K562 (cell line): Measurements from ENCODE around the gene GRIP1. TPM values are rescaled to one million over a fixed set of nuclear protein-coding genes. Genes with fewer than 3 reads are reported as not detected.

ENCODE experiments used
- ARNT ChIP-seq, 2 experiments: fragments of 450-650 bp; IDR thresholded peaks; 2 replicates each; pipeline ENCODE4 v1.6.1; 2016; ENCODE audit warnings: mild to moderate bottlenecking in 1 of 2
- HMG20B ChIP-seq: fragments of 250-450 bp; sonication (Bioruptor Pico); IDR thresholded peaks from 2 replicates; pipeline ENCODE4 v1.5.0; 2021; ENCODE audit warnings: mild to moderate bottlenecking
- MAFK ChIP-seq: IDR thresholded peaks from 2 replicates; pipeline ENCODE4 v1.6.1; 2011; ENCODE audit warnings: low read length, improper control_type of control experiment
- MTA3 ChIP-seq: fragments of 450-650 bp; formaldehyde crosslinking; IDR thresholded peaks from 2 replicates; pipeline ENCODE4 v1.6.1; 2017; ENCODE audit warnings: mild to moderate bottlenecking, borderline replicate concordance
- MYC ChIP-seq, 2 experiments: fragments of 250-450 bp in 1 of 2; sonication (Bioruptor Pico) in 1 of 2; IDR thresholded peaks; 2 replicates each; pipeline versions ENCODE4 v1.5.1 to v1.6.1; 2012 to 2021; ENCODE audit warnings: low read depth in 2 of 2, borderline replicate concordance in 1 of 2, improper control_type of control experiment in 1 of 2, low read length in 1 of 2, mild to moderate bottlenecking in 1 of 2, moderate library complexity in 1 of 2
- NUFIP1 ChIP-seq: fragments of 450-650 bp; IDR thresholded peaks from 2 replicates; pipeline ENCODE4 v1.6.1; 2018; ENCODE audit not compliant: partially characterized antibody
- SRF ChIP-seq, 2 experiments: fragments of 250-450, 450-650 bp in 1 of 2; sonication (Bioruptor Pico) in 1 of 2; sonication (generic) in 1 of 2; formaldehyde crosslinking; IDR thresholded peaks; 2 replicates each; pipeline versions ENCODE4 v1.5.0 to v1.5.1; 2020 to 2022; ENCODE audit warnings: mild to moderate bottlenecking in 1 of 2, missing genetic modification reagents in 1 of 2
- ZBTB1 ChIP-seq: sonication (generic); formaldehyde crosslinking; IDR thresholded peaks from 2 replicates; pipeline ENCODE4 v1.8.1; 2023; ENCODE audit warnings: missing genetic modification reagents, low read depth, mild to moderate bottlenecking, borderline replicate concordance
- ZNF12 ChIP-seq: sonication (generic); formaldehyde crosslinking; IDR thresholded peaks from 2 replicates; pipeline ENCODE4 v1.4.0; 2020; ENCODE audit warnings: mild to moderate bottlenecking, missing genetic modification reagents
- ZNF717 ChIP-seq: fragments of 250-450 bp; sonication (Bioruptor Pico); IDR thresholded peaks from 2 replicates; pipeline ENCODE4 v1.5.0; 2021
- ZNF764 ChIP-seq: fragments of 250-450 bp; sonication (Bioruptor Pico); IDR thresholded peaks from 2 replicates; pipeline ENCODE4 v1.4.0; 2020; ENCODE audit warnings: low read depth, mild to moderate bottlenecking, moderate library complexity
- polyA plus RNA-seq, 8 experiments: library from polyadenylated mRNA; depleted of rRNA in 4 of 8; stranded (reverse) in 5 of 8; unstranded in 3 of 8; fragments of >200 nt; fragmentation: Nextera tagmentation in 2 of 8; fragmentation: Illumina TruSeq in 1 of 8; extraction: Ambion mirVana in 2 of 8; extraction: Trizol in 1 of 8; gene quantifications; 2 replicates each; pipeline versions ENCODE4 v1.2.1 to v1.2.3, GENCODE V29; 2011 to 2014; ENCODE audit warnings: inconsistent platforms in 1 of 8, missing spikeins in 1 of 8
- total RNA-seq, 7 experiments: library from RNA; depleted of rRNA in 6 of 7; stranded (reverse); fragments of >200 nt in 6 of 7; fragmentation: Illumina TruSeq in 2 of 7; extraction: Trizol in 2 of 7; gene quantifications; 2 replicates each; pipeline versions ENCODE4 v1.2.1 to v1.2.3, GENCODE V29; 2011 to 2021; ENCODE audit warnings: low replicate concordance in 1 of 7
- TF ChIP-seq, protein P1 (sequence below): fragments of 250-450 bp; sonication (Bioruptor Pico); IDR thresholded peaks from 2 replicates; pipeline ENCODE4 v1.8.0; 2022; ENCODE audit warnings: moderate library complexity, mild to moderate bottlenecking, inconsistent platforms
- TF ChIP-seq, protein P2 (sequence below): fragments of 450-650 bp; IDR thresholded peaks from 2 replicates; pipeline ENCODE4 v1.6.1; 2018; ENCODE audit not compliant: partially characterized antibody
- TF ChIP-seq, protein P3 (sequence below): fragments of 450-650 bp; formaldehyde crosslinking; IDR thresholded peaks from 2 replicates; pipeline ENCODE4 v1.4.0; 2022; ENCODE audit warnings: missing genetic modification characterization
- TF ChIP-seq, protein P4 (sequence below): fragments of 250-450 bp; sonication (Bioruptor Pico); IDR thresholded peaks from 2 replicates; pipeline ENCODE4 v1.8.0; 2021; ENCODE audit warnings: mild to moderate bottlenecking, moderate library complexity
- TF ChIP-seq, protein P5 (sequence below): fragments of 450-650 bp; IDR thresholded peaks from 2 replicates; pipeline ENCODE4 v1.6.1; 2016; ENCODE audit warnings: borderline replicate concordance

GRIP1 gene
- total and polyA plus RNA-seq, 9 of the 15 experiments (the other 6 are each of a cell fraction or from before 2014, with no cell fraction given): 0.28 to 1.2 (median 0.45) TPM

DNA sequence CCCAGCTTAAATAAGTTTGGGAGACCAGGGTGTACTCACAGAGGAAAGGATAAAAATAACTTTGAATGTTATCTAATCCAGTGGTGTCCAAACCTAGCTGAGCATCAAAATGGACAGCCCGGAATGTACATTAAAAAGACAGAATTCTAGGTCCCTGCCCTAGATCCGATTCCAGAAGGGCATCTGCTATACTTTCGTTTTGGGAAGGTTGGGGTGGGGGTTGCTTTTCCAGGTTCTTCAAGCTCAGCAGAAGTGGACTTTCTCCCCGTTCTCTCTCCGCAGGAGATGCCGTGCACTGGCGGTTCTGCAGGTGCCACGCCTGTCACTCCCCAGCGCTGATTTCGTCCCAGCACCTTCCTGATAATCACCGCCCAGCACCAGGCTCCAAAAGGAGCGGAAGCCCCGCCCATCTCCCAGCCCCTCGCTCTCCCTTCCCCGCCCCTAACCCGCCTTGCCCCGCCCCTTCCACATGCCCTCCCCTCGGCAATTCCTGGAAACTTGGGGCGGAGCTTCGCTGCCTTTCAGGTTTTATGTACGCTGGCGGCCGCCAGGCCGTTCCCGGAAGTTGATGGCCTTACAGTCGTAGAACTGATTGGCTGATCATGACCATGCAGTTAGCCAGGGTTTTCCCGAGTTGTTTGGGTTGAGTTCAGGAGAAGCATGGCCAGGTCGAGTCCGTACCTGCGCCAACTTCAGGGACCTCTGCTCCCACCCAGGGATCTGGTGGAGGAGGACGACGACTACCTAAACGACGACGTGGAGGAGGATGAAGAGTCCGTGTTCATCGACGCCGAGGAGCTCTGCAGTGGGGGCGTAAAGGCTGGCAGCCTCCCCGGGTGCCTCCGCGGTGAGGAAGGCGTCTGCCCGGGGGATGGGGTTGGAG is 376.7 kb downstream of the GRIP1 start, which contains the start of gene HELB (continued):
- TF ChIP-seq ZNF12 (CRISPR knock-in tag) (no peak), NUFIP1 (no peak), SRF (CRISPR knock-in tag; IDR thresholded peaks at IDR 0.05) (0 out of 4 replicates have a peak, but pooled peaks of 1 of the 2 experiments have one; percentile 27), MAFK (peak; percentile 34), MYC (IDR thresholded peaks at IDR 0.05; ENCODE audit: low read depth, low read length) (peak; percentile 41; the same call in 1 of the 2 replicates), MYC (CRISPR knock-in tag; IDR thresholded peaks at IDR 0.05; ENCODE audit: borderline replicate concordance, low read depth) (no peak), MTA3 (peak; percentile 81; the same call in 1 of the 2 replicates), ARNT (IDR thresholded peaks at IDR 0.05) (no peak), ZNF764 (CRISPR knock-in tag) (no peak), HMG20B (CRISPR knock-in tag) (no peak), ZBTB1 (CRISPR knock-in tag) (no peak), ZNF717 (CRISPR knock-in tag) (no peak)
- TF ChIP-seq, protein P1, sequence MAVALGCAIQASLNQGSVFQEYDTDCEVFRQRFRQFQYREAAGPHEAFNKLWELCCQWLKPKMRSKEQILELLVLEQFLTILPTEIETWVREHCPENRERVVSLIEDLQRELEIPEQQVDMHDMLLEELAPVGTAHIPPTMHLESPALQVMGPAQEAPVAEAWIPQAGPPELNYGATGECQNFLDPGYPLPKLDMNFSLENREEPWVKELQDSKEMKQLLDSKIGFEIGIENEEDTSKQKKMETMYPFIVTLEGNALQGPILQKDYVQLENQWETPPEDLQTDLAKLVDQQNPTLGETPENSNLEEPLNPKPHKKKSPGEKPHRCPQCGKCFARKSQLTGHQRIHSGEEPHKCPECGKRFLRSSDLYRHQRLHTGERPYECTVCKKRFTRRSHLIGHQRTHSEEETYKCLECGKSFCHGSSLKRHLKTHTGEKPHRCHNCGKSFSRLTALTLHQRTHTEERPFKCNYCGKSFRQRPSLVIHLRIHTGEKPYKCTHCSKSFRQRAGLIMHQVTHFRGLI (CRISPR knock-in tag): no peak
- TF ChIP-seq, protein P2, sequence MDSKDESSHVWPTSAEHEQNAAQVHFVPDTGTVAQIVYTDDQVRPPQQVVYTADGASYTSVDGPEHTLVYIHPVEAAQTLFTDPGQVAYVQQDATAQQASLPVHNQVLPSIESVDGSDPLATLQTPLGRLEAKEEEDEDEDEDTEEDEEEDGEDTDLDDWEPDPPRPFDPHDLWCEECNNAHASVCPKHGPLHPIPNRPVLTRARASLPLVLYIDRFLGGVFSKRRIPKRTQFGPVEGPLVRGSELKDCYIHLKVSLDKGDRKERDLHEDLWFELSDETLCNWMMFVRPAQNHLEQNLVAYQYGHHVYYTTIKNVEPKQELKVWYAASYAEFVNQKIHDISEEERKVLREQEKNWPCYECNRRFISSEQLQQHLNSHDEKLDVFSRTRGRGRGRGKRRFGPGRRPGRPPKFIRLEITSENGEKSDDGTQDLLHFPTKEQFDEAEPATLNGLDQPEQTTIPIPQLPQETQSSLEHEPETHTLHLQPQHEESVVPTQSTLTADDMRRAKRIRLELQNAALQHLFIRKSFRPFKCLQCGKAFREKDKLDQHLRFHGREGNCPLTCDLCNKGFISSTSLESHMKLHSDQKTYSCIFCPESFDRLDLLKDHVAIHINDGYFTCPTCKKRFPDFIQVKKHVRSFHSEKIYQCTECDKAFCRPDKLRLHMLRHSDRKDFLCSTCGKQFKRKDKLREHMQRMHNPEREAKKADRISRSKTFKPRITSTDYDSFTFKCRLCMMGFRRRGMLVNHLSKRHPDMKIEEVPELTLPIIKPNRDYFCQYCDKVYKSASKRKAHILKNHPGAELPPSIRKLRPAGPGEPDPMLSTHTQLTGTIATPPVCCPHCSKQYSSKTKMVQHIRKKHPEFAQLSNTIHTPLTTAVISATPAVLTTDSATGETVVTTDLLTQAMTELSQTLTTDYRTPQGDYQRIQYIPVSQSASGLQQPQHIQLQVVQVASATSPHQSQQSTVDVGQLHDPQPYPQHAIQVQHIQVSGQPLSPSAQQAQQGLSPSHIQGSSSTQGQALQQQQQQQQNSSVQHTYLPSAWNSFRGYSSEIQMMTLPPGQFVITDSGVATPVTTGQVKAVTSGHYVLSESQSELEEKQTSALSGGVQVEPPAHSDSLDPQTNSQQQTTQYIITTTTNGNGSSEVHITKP: no peak
- TF ChIP-seq, protein P3, sequence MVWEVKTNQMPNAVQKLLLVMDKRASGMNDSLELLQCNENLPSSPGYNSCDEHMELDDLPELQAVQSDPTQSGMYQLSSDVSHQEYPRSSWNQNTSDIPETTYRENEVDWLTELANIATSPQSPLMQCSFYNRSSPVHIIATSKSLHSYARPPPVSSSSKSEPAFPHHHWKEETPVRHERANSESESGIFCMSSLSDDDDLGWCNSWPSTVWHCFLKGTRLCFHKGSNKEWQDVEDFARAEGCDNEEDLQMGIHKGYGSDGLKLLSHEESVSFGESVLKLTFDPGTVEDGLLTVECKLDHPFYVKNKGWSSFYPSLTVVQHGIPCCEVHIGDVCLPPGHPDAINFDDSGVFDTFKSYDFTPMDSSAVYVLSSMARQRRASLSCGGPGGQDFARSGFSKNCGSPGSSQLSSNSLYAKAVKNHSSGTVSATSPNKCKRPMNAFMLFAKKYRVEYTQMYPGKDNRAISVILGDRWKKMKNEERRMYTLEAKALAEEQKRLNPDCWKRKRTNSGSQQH (CRISPR knock-in tag): no peak
- TF ChIP-seq, protein P4, sequence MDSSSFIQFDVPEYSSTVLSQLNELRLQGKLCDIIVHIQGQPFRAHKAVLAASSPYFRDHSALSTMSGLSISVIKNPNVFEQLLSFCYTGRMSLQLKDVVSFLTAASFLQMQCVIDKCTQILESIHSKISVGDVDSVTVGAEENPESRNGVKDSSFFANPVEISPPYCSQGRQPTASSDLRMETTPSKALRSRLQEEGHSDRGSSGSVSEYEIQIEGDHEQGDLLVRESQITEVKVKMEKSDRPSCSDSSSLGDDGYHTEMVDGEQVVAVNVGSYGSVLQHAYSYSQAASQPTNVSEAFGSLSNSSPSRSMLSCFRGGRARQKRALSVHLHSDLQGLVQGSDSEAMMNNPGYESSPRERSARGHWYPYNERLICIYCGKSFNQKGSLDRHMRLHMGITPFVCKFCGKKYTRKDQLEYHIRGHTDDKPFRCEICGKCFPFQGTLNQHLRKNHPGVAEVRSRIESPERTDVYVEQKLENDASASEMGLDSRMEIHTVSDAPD (CRISPR knock-in tag): no peak
- TF ChIP-seq, protein P5, sequence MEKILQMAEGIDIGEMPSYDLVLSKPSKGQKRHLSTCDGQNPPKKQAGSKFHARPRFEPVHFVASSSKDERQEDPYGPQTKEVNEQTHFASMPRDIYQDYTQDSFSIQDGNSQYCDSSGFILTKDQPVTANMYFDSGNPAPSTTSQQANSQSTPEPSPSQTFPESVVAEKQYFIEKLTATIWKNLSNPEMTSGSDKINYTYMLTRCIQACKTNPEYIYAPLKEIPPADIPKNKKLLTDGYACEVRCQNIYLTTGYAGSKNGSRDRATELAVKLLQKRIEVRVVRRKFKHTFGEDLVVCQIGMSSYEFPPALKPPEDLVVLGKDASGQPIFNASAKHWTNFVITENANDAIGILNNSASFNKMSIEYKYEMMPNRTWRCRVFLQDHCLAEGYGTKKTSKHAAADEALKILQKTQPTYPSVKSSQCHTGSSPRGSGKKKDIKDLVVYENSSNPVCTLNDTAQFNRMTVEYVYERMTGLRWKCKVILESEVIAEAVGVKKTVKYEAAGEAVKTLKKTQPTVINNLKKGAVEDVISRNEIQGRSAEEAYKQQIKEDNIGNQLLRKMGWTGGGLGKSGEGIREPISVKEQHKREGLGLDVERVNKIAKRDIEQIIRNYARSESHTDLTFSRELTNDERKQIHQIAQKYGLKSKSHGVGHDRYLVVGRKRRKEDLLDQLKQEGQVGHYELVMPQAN: peak; percentile 50; the same call in 1 of the 2 replicates
